ENCODE data around the gene RAD51B.
A peak's percentile ranks its signal among the peaks of the same experiment; 100 is the strongest.

Gene RAD51B

DNA sequence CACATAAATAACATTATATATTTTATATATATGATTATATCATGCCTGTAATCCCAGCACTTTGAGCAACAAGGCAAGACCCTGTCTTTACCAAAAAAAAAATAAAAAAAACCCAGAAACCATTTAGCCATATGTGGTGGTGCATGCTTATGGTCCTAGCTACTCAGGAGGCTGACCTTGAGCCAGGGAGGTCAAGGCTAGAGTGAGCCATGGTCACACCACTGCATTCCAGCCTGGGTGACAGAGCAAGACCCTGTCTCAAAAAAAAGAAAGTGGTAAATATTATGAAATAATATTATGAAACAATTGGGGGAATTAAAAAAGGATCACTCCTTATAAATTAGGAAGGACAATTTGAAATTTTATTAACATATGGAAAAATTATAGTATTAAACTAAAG is 16.0 kb downstream of the RAD51B start:
- no peak for DNase-seq

DNA sequence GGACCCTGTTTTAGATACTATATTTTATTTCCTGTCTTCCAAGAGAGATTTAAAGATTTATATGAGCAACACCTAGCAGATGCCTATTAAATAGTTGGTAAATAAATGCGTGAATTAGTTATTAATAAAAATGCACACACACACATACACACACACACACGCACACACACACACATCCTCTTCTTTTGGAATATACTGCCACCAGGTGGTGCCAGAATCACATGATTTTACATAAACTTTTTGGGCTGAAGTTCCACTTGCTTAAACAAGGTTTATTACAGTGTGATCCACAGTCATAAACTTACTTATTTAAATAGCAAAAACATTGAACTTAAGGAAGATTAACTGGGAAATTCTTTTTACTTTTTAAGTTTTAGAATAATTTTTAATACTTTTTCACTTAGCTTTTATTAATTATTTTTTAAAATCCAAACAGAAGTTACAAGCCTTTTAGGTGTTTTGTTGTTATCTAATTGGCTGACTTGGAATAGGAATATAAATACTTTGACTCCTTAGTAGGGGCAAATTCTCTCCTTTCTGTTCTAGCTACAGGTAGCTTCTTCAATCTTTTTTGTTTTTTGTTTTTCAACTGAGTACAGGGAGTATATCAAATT is 17.5 kb downstream of the RAD51B start:
- DNase-seq, result peak; percentile 81

DNA sequence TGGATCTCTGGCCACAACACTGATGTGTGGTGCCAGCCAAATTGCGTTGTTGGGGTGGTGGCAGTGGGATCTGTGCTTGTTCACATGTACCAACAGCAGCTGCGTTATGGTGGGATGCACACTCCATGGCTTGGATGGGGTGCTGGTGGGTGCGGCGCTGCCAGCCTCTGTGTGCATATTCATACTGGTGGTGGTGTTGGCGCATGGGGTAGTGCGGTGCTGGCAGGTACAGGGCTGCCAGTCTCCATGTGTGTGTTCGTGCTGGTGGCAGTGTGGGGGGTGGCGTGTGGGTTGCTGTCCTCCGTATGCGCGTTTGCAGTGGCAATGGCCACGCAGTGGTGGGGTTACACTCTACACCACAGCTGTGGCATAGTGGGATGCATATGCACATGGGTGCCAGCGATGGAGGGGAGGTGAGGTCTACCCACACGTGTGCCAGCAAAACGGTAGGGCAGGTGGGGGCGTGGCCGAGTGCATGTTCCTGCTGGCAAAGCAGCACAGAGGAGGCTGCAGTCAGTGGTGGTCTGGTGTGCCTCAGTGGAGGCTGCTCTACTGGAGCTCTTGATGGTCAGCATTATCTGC is 26.5 kb downstream of the RAD51B start:
- DNase-seq, result no peak

DNA sequence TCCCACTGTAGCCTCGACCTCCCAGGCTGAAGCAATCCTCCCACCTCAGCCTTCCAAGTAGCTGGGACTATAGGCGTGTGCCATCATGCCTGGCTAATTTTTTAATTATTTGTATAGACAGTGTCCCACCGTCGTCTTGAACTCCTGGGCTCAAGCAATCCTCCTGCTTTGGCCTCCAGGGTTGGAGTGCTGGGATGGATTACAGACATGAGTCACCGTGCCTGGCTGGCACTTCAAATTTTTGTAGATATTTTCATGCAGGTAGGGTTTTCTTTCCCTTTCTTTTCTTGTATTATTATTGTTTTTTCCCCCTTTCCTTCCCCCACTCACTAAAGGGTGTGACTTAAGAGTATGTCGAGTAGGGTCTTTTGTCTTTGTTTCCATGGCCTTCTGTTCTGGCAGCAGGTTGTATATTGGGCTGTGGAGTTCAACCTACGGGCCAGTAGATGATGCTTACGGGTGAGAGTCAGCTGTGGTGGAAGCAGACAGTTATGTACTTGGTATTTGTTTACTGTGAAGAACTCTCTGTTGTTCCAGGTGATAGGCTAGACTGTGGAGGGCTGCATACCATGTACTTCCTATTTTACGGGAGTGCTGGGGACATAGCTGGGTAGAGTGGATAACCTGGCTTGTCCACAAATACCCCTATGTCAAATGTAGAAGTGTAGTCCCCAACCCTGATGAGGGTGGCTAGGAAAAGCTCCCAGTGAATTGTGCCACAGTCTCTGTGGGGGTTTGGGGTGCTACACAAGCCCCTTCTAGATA is 30.7 kb downstream of the RAD51B start:
- no peak for DNase-seq

DNA sequence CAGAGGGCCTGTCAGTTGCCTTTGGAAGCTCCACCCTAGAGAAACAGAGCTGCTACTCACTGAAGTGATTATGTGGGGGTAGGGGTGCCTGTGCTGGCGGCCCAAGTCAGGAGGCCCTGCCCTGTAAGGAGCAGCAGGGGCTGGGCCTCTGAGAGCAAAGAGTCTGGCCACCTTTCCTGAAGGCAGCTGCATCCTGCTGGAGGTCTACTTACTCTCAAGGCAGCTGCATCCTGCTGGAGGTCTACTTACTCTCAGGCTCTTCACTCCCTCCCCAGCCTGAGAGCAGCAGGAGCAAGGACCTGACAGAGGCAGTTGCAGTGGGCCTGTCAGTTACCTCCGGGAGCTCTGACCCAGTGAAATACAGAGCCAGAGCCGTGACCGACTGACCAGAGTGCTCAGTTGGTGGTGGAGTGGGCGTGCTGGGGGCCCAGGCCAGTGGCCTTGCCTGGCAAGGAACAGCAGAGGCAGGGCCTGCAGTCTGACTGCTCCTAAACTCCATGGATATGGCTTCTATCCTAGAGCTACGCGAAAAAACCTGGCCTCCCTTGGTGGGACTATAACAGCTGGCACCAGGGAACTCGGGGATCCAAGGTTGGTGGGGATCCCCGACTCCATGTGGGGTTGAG is 32.3 kb downstream of the RAD51B start:
- DNase-seq, result no peak

DNA sequence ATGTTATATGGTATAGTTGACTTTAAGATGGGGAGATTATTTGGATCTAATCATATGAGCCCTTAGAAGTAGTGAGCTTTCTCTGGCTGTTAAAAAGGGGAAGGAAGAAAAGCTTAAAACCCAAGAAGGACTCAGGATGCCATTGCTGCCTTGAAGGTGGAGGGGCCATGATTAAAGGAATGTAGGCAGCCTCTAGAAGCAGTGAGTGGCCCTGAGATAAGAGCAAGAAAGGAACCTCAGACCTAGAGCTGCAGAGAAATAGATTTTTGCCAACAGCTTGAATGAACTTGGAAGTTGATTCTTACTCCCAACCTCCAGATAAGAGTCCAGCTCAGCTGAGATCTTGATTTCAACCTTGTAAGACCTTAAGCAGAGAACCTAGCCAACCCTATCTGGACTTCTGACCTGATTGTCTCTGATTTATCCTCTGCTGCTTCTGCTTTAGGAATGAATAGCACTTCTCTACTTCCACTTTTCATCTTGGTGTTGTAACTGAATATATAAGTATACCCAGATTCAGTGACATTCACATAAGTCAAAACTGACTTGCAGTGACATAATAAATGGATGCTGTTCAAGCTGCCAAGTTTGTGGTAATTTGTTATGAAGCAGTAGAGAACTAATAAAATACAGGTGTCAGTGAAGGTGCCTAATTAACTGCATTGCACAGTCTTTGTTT is 33.5 kb downstream of the RAD51B start:
- DNase-seq, result no peak

DNA sequence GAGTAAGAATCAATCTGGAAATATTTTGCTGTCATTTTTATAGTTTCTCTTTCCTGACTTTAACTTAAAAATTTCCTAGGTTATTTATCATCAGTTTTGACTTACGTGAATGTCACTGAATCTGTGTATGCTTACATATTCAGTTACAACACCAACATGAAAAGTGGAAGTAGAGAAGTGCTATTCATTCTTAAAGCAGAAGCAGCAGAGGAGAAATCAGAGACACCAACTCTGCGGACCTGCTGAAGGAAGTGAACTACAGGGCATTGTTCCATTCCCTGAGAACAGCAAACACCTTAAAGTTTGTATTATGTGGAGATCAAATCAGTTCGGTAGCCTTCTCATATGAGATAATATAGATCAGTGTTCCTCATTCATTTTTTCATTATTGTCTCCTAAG is 34.1 kb downstream of the RAD51B start:
- DNase-seq, result no peak

DNA sequence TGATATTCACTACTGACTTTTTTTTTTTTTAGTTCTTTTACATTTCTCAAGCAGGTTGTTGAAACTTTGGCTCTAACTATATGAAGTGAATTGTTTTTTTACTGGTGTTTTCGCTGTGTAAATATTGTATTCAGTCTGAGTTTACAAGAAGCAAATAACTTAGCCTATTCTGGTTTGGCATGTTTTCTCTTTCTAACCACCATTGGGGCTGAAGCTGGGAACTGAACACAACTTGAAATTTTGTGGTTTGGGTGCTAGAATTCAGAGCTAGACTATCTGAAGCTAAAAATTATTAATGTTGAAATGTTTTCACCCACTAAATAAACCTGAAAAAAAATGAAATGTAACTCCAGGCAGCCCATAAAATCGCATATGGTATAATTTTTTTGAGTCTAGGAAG is 37.2 kb downstream of the RAD51B start:
- DNase-seq, result peak; percentile 30

DNA sequence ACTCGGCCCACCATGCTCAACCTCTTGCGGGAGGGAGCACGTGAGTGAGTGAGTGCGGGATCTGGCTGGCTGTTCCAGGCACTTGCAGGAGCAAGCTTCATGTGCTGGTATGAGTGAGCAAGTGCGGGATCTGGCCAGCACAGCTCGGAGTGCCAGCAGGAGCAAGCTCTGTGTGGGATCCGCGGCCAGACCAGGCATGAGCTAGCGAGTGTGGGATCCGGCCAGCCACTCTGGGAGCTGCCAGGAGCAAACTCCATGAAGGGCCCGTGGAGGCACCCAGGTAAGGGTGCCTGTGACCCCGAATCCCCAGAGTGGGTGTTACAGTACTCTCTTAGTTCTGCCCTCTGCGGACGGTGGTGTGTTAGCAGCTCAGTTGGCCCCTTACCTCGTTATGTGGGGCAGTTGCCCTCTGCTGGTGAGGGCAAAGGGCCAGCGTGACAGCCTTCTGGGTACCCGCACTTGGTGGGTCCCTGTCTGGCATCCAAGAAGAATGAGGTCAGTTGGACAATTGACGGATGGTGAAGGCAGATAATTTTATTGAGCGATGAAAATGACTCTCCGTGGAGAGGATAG is 38.3 kb downstream of the RAD51B start:
- no peak for DNase-seq

DNA sequence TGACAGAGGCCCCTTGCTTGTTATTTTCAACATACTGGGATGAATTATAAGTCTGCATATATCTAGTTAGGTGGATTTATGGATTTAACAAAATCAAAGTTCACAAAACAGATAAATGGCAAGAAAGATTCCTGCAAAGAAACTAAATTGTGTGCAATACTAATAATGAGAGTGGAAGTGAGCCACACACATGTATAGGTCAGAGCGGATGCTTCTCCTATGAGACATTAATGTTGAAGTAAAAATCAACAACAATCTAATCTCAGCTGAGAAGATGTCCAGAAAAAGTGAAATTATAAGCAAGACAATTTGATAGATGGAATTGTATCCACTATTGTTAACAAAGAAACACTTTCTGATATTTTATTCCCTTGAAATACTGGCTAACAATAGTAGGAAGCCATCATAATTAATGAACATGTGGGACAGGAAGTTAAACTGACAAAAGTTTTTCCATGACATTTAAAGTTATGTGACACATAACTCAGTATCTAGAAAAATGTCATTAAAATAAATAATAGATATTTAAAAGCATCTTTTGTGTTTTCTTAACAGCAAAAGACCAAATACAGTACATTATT is 39.7 kb downstream of the RAD51B start:
- no peak for DNase-seq

DNA sequence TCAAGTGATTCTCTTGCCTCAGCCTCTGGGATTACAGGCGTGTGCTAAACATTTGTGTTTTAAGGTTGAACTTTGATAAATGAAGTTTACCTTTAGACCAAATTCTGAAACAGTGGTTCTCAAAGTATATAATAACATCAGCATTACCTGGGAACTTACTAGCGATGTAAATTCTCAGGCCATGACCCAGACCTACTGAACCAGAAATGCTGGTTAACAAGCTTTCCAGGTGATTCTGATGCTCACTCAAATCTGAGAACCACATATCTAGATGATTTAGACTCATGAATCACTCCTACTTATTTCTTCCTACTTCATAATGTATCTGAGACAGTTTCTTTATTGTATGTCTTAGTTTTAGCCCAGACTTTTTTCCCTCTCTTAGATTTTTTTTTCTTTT is 43.6 kb downstream of the RAD51B start:
- DNase-seq, result no peak

DNA sequence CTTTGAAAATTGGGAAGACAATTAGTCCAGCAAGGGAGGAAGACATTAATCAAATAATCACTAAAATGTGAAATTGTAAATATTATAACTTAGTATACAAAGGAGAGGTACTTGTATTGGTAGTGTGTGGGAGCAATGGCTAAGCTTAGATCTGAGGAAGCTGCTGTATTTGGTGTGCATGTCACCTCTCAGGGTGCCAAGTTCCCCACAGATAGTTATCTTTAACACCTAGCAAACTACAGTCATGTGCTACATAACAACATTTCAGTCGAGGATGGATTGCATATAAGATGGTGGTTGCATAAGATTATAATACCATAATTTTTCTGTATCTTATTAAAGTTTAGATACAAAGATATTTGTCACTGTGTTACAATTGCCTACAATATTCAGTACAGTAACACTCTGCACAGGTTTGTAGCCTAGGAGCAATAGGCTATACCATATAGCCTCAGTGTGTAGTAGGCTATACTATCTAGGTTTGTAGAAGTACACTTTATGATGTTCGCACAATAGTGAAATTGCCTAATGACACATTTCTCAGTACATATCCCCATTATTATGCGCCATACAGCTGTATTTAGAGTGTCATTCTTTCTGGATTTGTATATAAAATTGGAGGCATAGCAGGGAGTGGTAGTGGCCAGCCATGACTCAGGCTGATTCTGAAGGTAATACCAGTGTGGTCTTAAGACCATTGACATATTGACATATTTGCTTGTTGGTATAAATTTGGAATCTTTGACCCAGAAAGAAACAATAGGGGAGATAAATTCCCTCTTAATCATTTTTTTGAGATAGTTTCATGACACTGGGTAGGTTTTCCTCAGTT is 55.8 kb downstream of the RAD51B start:
- no peak for DNase-seq

DNA sequence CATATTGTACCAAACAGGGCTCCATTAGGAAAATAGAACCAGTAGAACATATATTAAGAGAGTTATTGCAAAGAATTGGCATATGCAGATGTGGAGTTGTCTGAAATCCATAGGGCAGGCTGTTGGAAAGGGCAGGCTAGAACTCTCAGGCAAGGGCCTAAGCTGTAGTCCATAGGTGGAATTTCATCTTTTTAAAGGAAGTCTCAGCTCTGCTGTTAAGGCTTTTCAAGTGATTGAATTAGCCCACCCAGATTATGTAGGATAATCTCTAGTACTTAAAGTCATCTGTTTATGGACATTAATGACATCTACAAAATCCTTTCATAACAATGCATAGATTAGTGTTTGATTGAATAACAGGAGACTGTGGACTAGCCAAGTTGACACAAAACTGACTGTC is 59.4 kb downstream of the RAD51B start:
- no peak for DNase-seq

DNA sequence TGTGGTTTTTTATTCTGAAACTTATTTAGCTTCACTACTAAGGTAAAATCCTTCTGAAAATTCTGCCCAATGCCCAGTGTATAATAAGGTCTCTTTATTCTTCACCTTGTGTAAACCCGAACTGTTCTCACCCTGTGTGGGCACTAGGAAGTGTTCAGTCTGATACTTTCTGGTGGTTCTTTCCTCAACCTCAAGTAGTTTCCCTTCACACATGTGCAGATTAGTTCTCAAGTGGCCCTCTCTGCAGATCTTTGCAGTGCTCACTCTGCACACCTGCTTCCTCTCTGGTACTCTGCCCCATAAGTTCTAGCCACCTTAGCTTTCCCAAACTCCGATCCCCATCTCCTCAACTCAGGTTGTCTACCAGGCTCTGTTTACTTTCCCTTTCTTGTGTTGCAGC is 61.6 kb downstream of the RAD51B start:
- DNase-seq, result no peak

DNA sequence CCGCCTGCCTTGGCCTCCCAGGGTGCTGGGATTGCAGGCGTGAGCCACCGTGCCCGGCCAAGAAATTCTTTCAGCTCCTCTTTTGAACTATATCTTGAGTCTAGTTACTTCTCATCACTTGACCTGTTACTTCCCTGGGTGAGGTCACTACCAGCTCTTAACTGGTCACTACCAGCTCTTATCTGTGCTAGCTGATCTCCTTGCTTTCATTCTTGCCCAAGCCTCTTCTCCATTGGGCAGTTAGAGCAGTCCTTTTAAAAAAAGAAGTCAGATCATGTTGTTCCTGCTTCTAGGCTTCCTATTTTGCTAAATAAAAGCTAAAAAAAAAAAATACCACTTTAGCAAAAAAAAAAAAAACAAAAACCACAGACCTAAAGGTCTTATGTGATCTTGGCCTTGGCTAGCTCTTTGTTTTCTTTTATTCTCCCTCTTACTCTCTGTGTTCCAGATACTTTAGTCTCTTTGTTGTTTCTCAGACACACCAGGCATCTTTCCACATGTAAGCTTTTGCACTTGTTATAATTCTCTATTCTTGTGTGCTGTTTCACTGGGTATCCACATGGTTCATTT is 63.5 kb downstream of the RAD51B start:
- DNase-seq, result no peak

DNA sequence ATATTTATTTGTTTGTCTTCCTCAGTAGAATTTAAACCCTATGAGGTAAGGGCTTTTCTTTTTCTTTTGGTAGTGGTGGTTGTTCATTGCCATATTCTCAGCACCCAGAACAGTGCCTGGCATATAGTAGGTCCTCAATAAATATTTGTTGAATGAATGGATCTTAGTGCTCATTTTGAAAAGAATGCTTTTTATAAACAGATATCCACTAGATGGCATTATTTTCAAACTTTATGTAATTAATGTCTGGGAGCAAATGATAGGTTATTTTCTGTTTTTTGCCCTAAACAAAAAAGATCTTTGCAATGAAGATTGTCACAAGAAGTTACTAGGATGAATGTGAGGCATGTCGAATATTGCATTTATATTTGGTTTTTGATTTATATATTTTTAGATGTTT is 64.1 kb downstream of the RAD51B start:
- peak; percentile 29 for DNase-seq

DNA sequence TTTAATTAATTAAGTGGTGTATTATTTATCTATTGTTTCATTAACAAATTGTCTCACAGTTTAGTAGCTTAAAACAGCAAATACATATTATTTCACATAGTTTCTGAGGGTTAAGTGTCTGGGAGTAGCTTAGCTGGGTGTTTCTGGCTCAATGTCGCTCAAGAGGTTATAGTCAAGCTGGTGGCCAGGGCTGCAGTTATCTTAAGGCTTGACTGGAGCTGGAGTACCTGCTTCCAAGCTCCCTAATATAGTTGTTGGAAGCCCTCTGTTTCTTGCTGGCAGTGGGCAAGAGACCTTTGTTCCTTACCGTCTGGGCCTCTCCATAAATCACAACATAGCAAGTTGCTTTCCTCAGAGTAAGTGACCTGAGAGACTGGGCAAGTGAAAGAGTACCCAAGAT is 66.6 kb downstream of the RAD51B start:
- no peak for DNase-seq

DNA sequence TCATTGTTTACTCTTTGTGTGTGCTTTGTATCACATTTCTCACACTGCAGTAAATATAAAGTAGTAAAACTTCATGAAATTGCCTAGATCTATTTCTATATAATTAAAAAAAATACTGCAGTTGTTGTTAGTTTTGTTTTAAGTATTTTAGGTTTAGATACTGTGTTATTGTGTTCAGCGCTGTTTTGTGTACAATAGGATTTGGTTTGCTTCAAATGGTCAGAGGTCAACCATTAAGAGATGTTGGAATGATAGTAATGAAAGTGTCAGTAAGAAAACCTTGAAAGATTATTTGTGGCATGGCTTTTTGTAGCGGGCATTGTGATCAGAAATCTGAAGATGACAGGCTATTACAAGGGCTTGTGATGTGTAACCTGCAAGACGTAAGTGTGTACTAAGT is 67.9 kb downstream of the RAD51B start:
- DNase-seq, result no peak

DNA sequence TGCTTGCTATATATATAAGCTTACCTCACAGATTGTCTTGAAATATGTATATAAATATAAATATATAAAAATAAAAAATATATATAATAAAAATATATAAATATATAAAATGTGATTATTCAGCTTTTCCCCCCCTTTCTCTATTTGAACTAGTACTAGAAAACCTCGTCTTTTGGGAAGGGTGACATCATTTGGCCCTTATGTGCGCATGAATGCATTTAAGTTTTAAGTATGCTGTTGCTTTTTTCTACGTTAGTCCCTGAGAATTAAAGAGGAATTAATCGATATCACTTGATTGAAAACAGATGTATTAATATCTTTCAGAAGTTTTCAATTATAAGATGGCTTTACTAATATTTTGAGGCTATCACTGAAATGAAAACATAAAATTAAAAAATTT is 69.9 kb downstream of the RAD51B start:
- no peak for DNase-seq

DNA sequence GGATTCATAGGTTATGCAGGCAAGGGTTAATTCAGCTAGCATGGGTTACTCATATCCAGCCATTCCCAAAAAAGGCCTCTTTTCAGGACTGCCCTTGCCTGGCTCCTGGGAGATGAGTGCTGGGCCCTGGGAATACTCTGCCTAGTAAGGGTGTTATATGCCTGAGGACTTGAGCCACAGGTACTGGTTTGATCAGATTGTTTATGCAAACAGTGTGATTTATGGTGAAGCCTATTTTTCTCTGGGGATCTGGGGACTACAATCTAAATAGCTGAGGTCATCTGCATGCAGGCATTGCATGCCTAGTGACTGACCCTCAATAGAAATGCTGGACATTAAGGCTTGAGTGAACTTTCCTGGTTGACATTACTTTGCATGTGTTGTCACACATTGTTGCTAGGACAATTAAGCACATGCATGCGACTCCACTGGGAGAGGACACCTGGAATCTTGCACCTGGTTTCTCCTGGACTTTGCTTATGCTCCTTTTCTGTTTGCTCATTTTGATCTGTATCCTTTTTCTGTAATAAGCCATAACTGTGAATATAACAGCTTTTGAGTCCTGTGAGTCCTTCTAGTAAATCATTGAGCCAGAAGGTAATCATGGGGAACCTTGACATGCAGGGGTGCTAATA is 73.0 kb downstream of the RAD51B start:
- no peak for DNase-seq

DNA sequence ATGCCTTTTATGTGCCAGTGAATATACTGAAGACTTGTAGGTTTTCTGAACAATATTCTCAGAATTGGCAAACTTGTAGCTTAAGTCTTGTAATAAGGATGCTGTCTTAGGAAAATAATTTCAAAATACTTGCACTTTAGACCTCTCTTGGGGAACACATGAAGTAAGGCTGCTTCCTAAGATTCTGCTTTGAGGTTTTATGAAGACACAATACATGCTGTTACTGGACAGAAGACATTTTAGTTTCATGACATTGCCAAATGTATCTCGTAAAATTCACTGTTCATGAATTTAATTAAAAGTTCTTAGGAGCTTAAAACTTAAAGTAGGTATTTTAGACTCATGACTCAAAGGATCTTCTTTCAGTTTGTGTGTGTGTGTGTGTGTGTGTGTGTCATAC is 80.7 kb downstream of the RAD51B start:
- no peak for DNase-seq
